ENCODE measurements around the gene CYP4F22. TPM values are rescaled to one million over a fixed set of nuclear protein-coding genes. Genes with fewer than 3 reads are reported as not detected.

Gene CYP4F22
- total and polyA plus RNA-seq, 2 of the 8 experiments (the other 6 are each of a cell fraction or from before 2014, with no cell fraction given), result not detected

GRCh38 chr19:15468675-15469512, 39.4 kb upstream of the CYP4F22 start (continued):
- TF ChIP-seq MAFK (IDR thresholded peaks at IDR 0.05; ENCODE audit: low read depth, low read length) (no peak), KDM4A (IDR thresholded peaks at IDR 0.05; ENCODE audit: low read depth, low read length, severe bottlenecking) (no peak), EZH2 (IDR thresholded peaks at IDR 0.05; ENCODE audit: low read depth, low read length, severe bottlenecking) (no peak), TEAD4 (IDR thresholded peaks at IDR 0.05; ENCODE audit: low read depth, low read length) (no peak)
